Loucy (cell line): ENCODE measurements around the gene PTPRN2.

Experiments used
- H2AFZ ChIP-seq: fragments of 200-600 bp; sonication (generic); 2 replicates; pipeline ENCODE4 v1.6.0; 2016; ENCODE audit warnings: antibody characterized with exemption, mild to moderate bottlenecking, low read length, moderate library complexity
- H3F3A ChIP-seq: fragments of 200-600 bp; 2 replicates; pipeline ENCODE4 v1.6.0; 2016; ENCODE audit warnings: antibody characterized with exemption, low read depth, mild to moderate bottlenecking
- H3K27me3 ChIP-seq: fragments of 200-600 bp; sonication (generic); 2 replicates; pipeline ENCODE4 v1.6.1; 2014; ENCODE audit warnings: low read length, mild to moderate bottlenecking; ENCODE audit not compliant: insufficient read depth, poor library complexity, severe bottlenecking
- H3K36me3 ChIP-seq: fragments of 200-600 bp; sonication (generic); 2 replicates; pipeline ENCODE4 v1.6.1; 2016; ENCODE audit warnings: low read length; ENCODE audit not compliant: insufficient read depth
- H3K4me1 ChIP-seq: fragments of 200-600 bp; sonication (generic); 2 replicates; pipeline ENCODE4 v1.5.1; 2014; ENCODE audit warnings: low read length, mild to moderate bottlenecking; ENCODE audit not compliant: insufficient read depth, poor library complexity, severe bottlenecking
- H3K4me2 ChIP-seq: fragments of 200-600 bp; sonication (generic); 2 replicates; pipeline ENCODE4 v1.6.0; 2014; ENCODE audit warnings: antibody characterized with exemption, low read length, low read depth, mild to moderate bottlenecking; ENCODE audit not compliant: poor library complexity, severe bottlenecking
- H3K4me3 ChIP-seq: fragments of 200-600 bp; sonication (generic); 2 replicates; pipeline ENCODE4 v1.5.1; 2014; ENCODE audit warnings: low read length, mild to moderate bottlenecking, mixed read lengths; ENCODE audit not compliant: poor library complexity, severe bottlenecking
- H3K79me2 ChIP-seq: fragments of 200-600 bp; sonication (generic); 2 replicates; pipeline ENCODE4 v1.6.1; 2014; ENCODE audit warnings: low read length; ENCODE audit not compliant: insufficient read depth
- H3K9ac ChIP-seq: fragments of 200-600 bp; sonication (generic); 2 replicates; pipeline ENCODE4 v1.6.0; 2014; ENCODE audit warnings: mild to moderate bottlenecking, low read depth, low read length, moderate library complexity; ENCODE audit not compliant: poor library complexity, severe bottlenecking
- H3K9me2 ChIP-seq: fragments of 200-600 bp; sonication (generic); replicated peaks from 2 replicates; pipeline ENCODE4 v1.6.1; 2016; ENCODE audit warnings: low read depth, low read length, mixed read lengths
- H3K9me3 ChIP-seq: fragments of 200-600 bp; sonication (generic); 2 replicates; pipeline ENCODE4 v1.6.1; 2014; ENCODE audit warnings: mild to moderate bottlenecking, antibody characterized with exemption, low read length, low read depth; ENCODE audit not compliant: insufficient read depth
- H4K20me1 ChIP-seq: fragments of 200-600 bp; sonication (generic); 2 replicates; pipeline ENCODE4 v1.6.0; 2014; ENCODE audit warnings: antibody characterized with exemption, low read length, mild to moderate bottlenecking; ENCODE audit not compliant: insufficient read depth, poor library complexity, severe bottlenecking
- CTCF ChIP-seq: fragments of 200-600 bp; sonication (generic); conservative IDR thresholded peaks from 2 replicates; pipeline ENCODE4 v1.5.1; 2014; ENCODE audit warnings: mild to moderate bottlenecking, antibody characterized with exemption, low read length
- EZH2phosphoT487 ChIP-seq: fragments of 200-600 bp; IDR thresholded peaks from 2 replicates; pipeline ENCODE4 v1.6.1; 2018; ENCODE audit warnings: antibody characterized with exemption, mild to moderate bottlenecking, moderate library complexity, borderline replicate concordance

The PTPRN2 gene

GRCh38 chr7:158236400-158236799, 351.2 kb downstream of the PTPRN2 start:
- Histone ChIP-seq H3K79me2 (no peaks in the 10 kb centered on the region), H3K4me3 (no peak overlapping the region), H3K4me2 (no peak overlapping the region), H3K9ac (no peak overlapping the region), H3K27me3 (no peaks in the 10 kb centered on the region), H2AFZ (no peak overlapping the region), H3K9me3 (peaks cover 9% of the 10 kb centered on the region; the same call in 1 of the 2 replicates), H3K4me1 (no peaks in the 10 kb centered on the region), H4K20me1 (no peaks in the 10 kb centered on the region), H3K9me2 (no peaks in the 10 kb centered on the region), H3F3A (no peaks in the 10 kb centered on the region), H3K36me3 (no peaks in the 10 kb centered on the region)
- TF ChIP-seq CTCF (no peak), EZH2phosphoT487 (no peak)

GRCh38 chr7:158235862-158236261, 351.8 kb downstream of the PTPRN2 start:
- H3K79me2 ChIP-seq, result no peaks in the 10 kb centered on the region
- H3K9me2 ChIP-seq, result no peaks in the 10 kb centered on the region
- H3K9me3 ChIP-seq, result peaks cover 9% of the 10 kb centered on the region; the same call in 1 of the 2 replicates
- no peaks in the 10 kb centered on the region for H3F3A ChIP-seq
- no peak overlapping the region for H3K9ac ChIP-seq
- no peaks in the 10 kb centered on the region for H4K20me1 ChIP-seq
- H3K4me2 ChIP-seq, result no peak overlapping the region
- no peak overlapping the region for H3K4me3 ChIP-seq
- H3K36me3 ChIP-seq, result no peaks in the 10 kb centered on the region
- H2AFZ ChIP-seq, result no peak overlapping the region
- TF ChIP-seq CTCF (no peak), EZH2phosphoT487 (no peak)
- H3K27me3 ChIP-seq, result no peaks in the 10 kb centered on the region
- no peaks in the 10 kb centered on the region for H3K4me1 ChIP-seq

- Histone ChIP-seq H3K4me3 (no peak overlapping the region), H3F3A (no peaks in the 10 kb centered on the region), H4K20me1 (no peaks in the 10 kb centered on the region), H3K9me3 (peaks cover 5% of the 10 kb centered on the region; the same call in 1 of the 2 replicates), H3K27me3 (no peaks in the 10 kb centered on the region), H3K79me2 (no peaks in the 10 kb centered on the region), H3K4me1 (no peaks in the 10 kb centered on the region), H3K9me2 (no peaks in the 10 kb centered on the region), H3K9ac (no peak overlapping the region), H2AFZ (no peak overlapping the region), H3K4me2 (no peak overlapping the region), H3K36me3 (no peaks in the 10 kb centered on the region)
- TF ChIP-seq EZH2phosphoT487 (no peak), CTCF (no peak)
Measured at GRCh38 chr7:158229945-158230344, 357.7 kb downstream of the PTPRN2 start.
